PC-9 (cell line): Measurements from ENCODE around the gene PTPN22.

Experiments used
- EZH2 ChIP-seq: fragments of 200-600 bp; sonication (generic); IDR thresholded peaks from 2 replicates; pipeline ENCODE4 v1.8.0; 2017; ENCODE audit warnings: antibody characterized with exemption, low read depth
- TF ChIP-seq, protein P1 (sequence below): fragments of 200-600 bp; sonication (generic); conservative IDR thresholded peaks from 2 replicates; pipeline ENCODE4 v1.6.1; 2017; ENCODE audit warnings: mixed run types, antibody characterized with exemption, mild to moderate bottlenecking, moderate library complexity

DNA sequence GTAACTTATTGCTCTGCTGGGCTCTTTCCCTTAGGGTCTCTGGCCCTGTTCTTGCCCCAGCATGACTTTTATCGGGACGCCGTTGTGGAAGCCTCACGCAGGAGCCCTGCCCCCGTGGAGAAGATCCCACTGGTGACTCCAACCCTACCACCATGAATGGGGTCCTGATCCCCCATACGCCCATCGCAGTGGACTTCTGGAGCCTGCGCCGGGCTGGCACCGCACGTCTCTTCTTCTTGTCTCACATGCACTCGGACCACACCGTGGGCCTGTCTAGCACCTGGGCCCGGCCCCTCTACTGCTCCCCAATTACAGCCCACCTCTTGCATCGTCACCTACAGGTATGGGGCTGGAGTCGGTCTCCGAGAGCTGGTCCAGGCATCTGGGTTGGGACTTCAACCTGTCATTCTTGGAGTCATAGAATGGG is 33.9 kb upstream of the PTPN22 start:
- TF ChIP-seq, protein P1, sequence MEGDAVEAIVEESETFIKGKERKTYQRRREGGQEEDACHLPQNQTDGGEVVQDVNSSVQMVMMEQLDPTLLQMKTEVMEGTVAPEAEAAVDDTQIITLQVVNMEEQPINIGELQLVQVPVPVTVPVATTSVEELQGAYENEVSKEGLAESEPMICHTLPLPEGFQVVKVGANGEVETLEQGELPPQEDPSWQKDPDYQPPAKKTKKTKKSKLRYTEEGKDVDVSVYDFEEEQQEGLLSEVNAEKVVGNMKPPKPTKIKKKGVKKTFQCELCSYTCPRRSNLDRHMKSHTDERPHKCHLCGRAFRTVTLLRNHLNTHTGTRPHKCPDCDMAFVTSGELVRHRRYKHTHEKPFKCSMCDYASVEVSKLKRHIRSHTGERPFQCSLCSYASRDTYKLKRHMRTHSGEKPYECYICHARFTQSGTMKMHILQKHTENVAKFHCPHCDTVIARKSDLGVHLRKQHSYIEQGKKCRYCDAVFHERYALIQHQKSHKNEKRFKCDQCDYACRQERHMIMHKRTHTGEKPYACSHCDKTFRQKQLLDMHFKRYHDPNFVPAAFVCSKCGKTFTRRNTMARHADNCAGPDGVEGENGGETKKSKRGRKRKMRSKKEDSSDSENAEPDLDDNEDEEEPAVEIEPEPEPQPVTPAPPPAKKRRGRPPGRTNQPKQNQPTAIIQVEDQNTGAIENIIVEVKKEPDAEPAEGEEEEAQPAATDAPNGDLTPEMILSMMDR: no peak; the same call in 1 of the 2 replicates
- TF ChIP-seq EZH2: no peak
